ENCODE measurements around the gene TYMP. TPM values are rescaled to one million over a fixed set of nuclear protein-coding genes. Genes with fewer than 3 reads are reported as not detected.

Gene TYMP
- total and polyA plus RNA-seq, 3 donors from 2014 or later = 12.5 to 25.9 (median 15.4) TPM

- H3K9me3 ChIP-seq = no peaks in the 10 kb centered on the region
- TF ChIP-seq POLR2A (IDR thresholded peaks at IDR 0.05) = no peak
- TF ChIP-seq, protein P1, sequence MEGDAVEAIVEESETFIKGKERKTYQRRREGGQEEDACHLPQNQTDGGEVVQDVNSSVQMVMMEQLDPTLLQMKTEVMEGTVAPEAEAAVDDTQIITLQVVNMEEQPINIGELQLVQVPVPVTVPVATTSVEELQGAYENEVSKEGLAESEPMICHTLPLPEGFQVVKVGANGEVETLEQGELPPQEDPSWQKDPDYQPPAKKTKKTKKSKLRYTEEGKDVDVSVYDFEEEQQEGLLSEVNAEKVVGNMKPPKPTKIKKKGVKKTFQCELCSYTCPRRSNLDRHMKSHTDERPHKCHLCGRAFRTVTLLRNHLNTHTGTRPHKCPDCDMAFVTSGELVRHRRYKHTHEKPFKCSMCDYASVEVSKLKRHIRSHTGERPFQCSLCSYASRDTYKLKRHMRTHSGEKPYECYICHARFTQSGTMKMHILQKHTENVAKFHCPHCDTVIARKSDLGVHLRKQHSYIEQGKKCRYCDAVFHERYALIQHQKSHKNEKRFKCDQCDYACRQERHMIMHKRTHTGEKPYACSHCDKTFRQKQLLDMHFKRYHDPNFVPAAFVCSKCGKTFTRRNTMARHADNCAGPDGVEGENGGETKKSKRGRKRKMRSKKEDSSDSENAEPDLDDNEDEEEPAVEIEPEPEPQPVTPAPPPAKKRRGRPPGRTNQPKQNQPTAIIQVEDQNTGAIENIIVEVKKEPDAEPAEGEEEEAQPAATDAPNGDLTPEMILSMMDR (IDR thresholded peaks at IDR 0.05) = no peak
- peaks cover 8% of the 10 kb centered on the region for H3K4me1 ChIP-seq
- no peak for DNase-seq
- H3K36me3 ChIP-seq (ENCODE audit: low read depth, missing control alignments) = no peaks in the 10 kb centered on the region
- no peak overlapping the region for H3K27ac ChIP-seq
- intact Hi-C loops (cut with DNase I; ENCODE audit: low total_unique reads) = no loop called here
- WGBS, 2 donors = 93 to 94% methylated on average over 22 to 26 of the region's 26 CpGs
- H3K27me3 ChIP-seq = no peaks in the 10 kb centered on the region
- H3K4me3 ChIP-seq = no peak overlapping the region
These were observed 43.9 kb upstream of the TYMP start for GRCh38 chr22:50573491-50574382.

DNA sequence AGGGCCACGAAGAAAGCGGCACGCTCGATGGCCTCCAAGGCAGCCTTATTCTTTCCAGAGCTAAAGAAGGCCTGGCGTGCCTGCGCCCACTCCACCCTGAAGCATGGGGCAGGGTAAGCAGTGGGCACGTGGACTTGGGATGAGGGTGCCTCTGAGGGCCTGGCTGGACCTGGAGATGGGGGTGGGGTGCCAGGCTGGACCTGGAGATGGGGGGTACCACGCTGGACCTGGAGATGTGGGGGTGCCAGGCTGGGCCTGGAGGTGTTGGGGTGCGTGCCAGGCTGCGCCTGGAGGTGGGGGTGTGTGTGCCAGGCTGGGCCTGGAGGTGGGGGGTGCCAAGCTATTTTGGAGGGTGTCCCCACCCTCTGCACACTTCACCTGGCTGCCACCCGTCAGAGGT lies 43.2 kb upstream of the TYMP start:
- intact Hi-C loops (cut with DNase I; ENCODE audit: low total_unique reads) = no loop called here
- no peaks in the 10 kb centered on the region for H3K36me3 ChIP-seq (ENCODE audit: low read depth, missing control alignments)

DNA sequence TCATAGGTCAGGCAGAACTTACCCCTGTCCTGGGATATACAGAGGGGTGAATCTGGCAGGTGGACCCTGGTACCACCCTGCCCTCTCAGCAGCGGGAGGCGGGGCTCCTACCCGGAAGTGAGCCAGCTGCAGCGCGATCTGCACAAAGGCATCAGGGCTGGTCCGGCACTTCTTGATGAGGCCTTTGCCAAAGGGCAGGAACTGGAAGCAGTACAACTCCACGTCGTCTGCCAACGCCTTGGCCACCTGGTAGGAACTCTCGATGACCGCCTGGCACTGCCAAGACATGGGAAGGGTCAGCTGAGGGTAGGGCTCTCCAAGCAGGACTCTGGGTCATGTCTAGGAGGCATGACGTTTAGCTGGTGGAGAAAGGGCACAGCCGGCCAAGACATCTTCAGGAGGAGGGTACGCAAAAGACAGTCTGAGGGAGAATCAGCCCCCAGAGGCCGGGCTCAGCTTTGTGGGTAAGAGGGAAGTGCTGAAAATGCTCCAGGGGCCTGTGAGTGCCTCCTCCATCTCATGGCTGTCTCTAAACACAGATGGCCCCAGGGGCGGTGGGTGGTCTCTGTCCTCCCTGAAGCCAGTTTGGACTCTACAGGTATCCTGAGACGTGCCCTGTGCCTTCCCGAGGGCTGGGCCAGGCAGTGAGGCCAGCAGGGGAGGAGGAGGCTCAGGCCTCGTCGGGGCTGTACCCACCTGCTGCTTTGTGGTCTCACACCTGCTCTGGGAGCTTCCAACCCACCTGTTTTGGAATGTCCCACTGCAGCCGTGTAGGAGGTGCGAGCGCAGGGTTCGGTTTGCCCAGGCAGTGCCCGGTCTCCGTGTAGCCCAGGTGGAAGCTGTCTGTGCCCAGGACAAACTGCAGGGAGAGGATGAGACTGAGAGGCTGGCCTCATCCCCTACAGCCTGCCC lies 41.7 kb upstream of the TYMP start:
- H3K4me3 ChIP-seq = no peak overlapping the region
- no peak for DNase-seq
- H3K36me3 ChIP-seq (ENCODE audit: low read depth, missing control alignments) = no peaks in the 10 kb centered on the region
- H3K4me1 ChIP-seq = no peaks in the 10 kb centered on the region
- 91 to 93% methylated on average over 19 to 26 of the region's 26 CpGs for WGBS, 2 donors
- intact Hi-C loops (cut with DNase I; ENCODE audit: low total_unique reads) = no loop called here
- no peaks in the 10 kb centered on the region for H3K27me3 ChIP-seq
- H3K27ac ChIP-seq = no peak overlapping the region
- no peaks in the 10 kb centered on the region for H3K9me3 ChIP-seq
- TF ChIP-seq POLR2A (IDR thresholded peaks at IDR 0.05) = no peak
- TF ChIP-seq, protein P1 (IDR thresholded peaks at IDR 0.05) = no peak

More for the DNA sequence above, 43.2 kb upstream of the TYMP start:
- Histone ChIP-seq H3K27me3 (no peaks in the 10 kb centered on the region), H3K9me3 (no peaks in the 10 kb centered on the region), H3K27ac (no peak overlapping the region), H3K4me3 (no peak overlapping the region), H3K4me1 (peaks cover under 1% of the 10 kb centered on the region)
- no peak for TF ChIP-seq POLR2A (IDR thresholded peaks at IDR 0.05)
- TF ChIP-seq, protein P1 (IDR thresholded peaks at IDR 0.05) = no peak
- DNase-seq = no peak
- 93 to 100% methylated on average over 6 to 11 of the region's 11 CpGs for WGBS, 2 donors

DNA sequence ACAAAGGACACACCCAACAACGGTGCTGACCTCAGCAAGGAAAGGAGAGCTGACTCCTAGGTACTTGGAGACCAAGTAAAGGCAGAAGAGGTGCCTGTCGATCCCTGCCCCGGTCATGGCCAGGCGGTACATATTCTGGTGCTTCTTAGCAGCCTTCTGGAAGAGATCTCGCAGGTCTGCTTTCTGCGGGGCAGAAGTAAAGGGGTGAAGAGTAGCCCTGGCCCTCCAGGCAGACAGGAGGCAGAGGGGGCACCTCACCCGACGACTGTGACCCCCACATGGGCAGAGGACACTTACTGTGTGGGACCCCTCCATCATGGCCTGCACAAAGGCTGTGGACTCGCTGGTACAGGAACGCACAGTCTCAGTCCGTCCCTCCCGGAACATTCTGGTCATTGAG lies 41.0 kb upstream of the TYMP start:
- Histone ChIP-seq H3K36me3 (ENCODE audit: low read depth, missing control alignments) (no peaks in the 10 kb centered on the region), H3K4me3 (no peak overlapping the region), H3K4me1 (no peaks in the 10 kb centered on the region), H3K9me3 (no peaks in the 10 kb centered on the region), H3K27ac (no peak overlapping the region), H3K27me3 (no peaks in the 10 kb centered on the region)
- WGBS, 2 donors = 89 to 95% methylated on average over 9 to 12 of the region's 12 CpGs
- TF ChIP-seq POLR2A (IDR thresholded peaks at IDR 0.05) = no peak
- TF ChIP-seq, protein P1 (IDR thresholded peaks at IDR 0.05) = no peak
- intact Hi-C loops (cut with DNase I; ENCODE audit: low total_unique reads) = no loop called here
- no peak for DNase-seq

Measured in testis (tissue), 3 donors.